OCI-LY3 (cell line): ENCODE data around the gene SOWAHB.

ENCODE experiments used
- H2AFZ ChIP-seq: fragments of 200-600, 300-600 bp; shearing (Covaris generic); 2 replicates; pipeline ENCODE4 v1.6.0; 2014; ENCODE audit warnings: antibody characterized with exemption, low read depth, low read length
- H3K27ac ChIP-seq: fragments of 200-600, 300-600 bp; sonication (generic); 2 replicates; pipeline ENCODE4 v1.5.1; 2014; ENCODE audit warnings: mild to moderate bottlenecking, low read length, moderate library complexity, mixed read lengths
- H3K27me3 ChIP-seq: fragments of 200-600, 300-600 bp; sonication (generic); 2 replicates; pipeline ENCODE4 v1.6.1; 2014; ENCODE audit warnings: low read depth, low read length, mixed read lengths
- H3K36me3 ChIP-seq: fragments of 200-600, 300-600 bp; sonication (generic); replicated peaks from 2 replicates; pipeline ENCODE3; 2014; ENCODE audit warnings: low read depth, low read length, mixed read lengths
- H3K4me1 ChIP-seq: fragments of 300-600, 200-600 bp; sonication (generic); 2 replicates; pipeline ENCODE4 v1.6.1; 2014; ENCODE audit warnings: low read length, mixed read lengths
- H3K4me2 ChIP-seq: fragments of 200-600, 300-600 bp; sonication (generic); 2 replicates; pipeline ENCODE4 v1.6.1; 2014; ENCODE audit warnings: low read length, mixed read lengths
- H3K4me3 ChIP-seq: fragments of 300-600, 200-600 bp; sonication (generic); 2 replicates; pipeline ENCODE4 v1.5.1; 2014; ENCODE audit warnings: antibody characterized with exemption, mild to moderate bottlenecking, low read length, moderate library complexity
- H3K79me2 ChIP-seq: fragments of 300-600, 200-600 bp; shearing (Covaris generic); 2 replicates; pipeline ENCODE4 v1.6.1; 2014; ENCODE audit warnings: mild to moderate bottlenecking, low read length, mixed read lengths
- H3K9ac ChIP-seq: fragments of 300-600, 200-600 bp; shearing (Covaris generic); 2 replicates; pipeline ENCODE4 v1.6.0; 2014; ENCODE audit warnings: mild to moderate bottlenecking, low read length, moderate library complexity
- H3K9me3 ChIP-seq: fragments of 200-600, 300-600 bp; shearing (Covaris generic); 2 replicates; pipeline ENCODE4 v1.6.1; 2014; ENCODE audit warnings: low read length, mixed read lengths; ENCODE audit not compliant: insufficient read depth
- H4K20me1 ChIP-seq: fragments of 200-600, 300-600 bp; sonication (generic); 2 replicates; pipeline ENCODE4 v1.6.1; 2016; ENCODE audit warnings: low read length, mixed read lengths; ENCODE audit not compliant: insufficient read depth
- EZH2phosphoT487 ChIP-seq: fragments of 200-600 bp; shearing (Covaris generic); IDR thresholded peaks from 2 replicates; pipeline ENCODE4 v1.6.1; 2018; ENCODE audit warnings: antibody characterized with exemption, mixed run types, low read depth
- TF ChIP-seq, protein P1 (sequence below): fragments of 200-600, 300-600 bp; sonication (generic); IDR thresholded peaks from 2 replicates; pipeline ENCODE4 v1.5.1; 2014; ENCODE audit warnings: antibody characterized with exemption, low read length, low read depth

SOWAHB gene

GRCh38 chr4:76886848-76887441, 11.0 kb downstream of the SOWAHB start:
- TF ChIP-seq EZH2phosphoT487: no peak
- TF ChIP-seq, protein P1, sequence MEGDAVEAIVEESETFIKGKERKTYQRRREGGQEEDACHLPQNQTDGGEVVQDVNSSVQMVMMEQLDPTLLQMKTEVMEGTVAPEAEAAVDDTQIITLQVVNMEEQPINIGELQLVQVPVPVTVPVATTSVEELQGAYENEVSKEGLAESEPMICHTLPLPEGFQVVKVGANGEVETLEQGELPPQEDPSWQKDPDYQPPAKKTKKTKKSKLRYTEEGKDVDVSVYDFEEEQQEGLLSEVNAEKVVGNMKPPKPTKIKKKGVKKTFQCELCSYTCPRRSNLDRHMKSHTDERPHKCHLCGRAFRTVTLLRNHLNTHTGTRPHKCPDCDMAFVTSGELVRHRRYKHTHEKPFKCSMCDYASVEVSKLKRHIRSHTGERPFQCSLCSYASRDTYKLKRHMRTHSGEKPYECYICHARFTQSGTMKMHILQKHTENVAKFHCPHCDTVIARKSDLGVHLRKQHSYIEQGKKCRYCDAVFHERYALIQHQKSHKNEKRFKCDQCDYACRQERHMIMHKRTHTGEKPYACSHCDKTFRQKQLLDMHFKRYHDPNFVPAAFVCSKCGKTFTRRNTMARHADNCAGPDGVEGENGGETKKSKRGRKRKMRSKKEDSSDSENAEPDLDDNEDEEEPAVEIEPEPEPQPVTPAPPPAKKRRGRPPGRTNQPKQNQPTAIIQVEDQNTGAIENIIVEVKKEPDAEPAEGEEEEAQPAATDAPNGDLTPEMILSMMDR: no peak
- Histone ChIP-seq H4K20me1 (no peaks in the 10 kb centered on the region), H3K4me1 (no peaks in the 10 kb centered on the region), H3K4me2 (no peak overlapping the region), H3K4me3 (no peak overlapping the region), H3K9me3 (no peaks in the 10 kb centered on the region), H3K9ac (no peak overlapping the region), H3K79me2 (no peaks in the 10 kb centered on the region), H3K27ac (no peak overlapping the region), H3K27me3 (peaks cover 10% of the 10 kb centered on the region), H2AFZ (no peak overlapping the region), H3K36me3 (no peaks in the 10 kb centered on the region)

- TF ChIP-seq, protein P1: no peak
- no peak for TF ChIP-seq EZH2phosphoT487
- Histone ChIP-seq H3K4me3 (no peak overlapping the region), H3K79me2 (no peaks in the 10 kb centered on the region), H3K9ac (no peak overlapping the region), H3K36me3 (no peaks in the 10 kb centered on the region), H3K27me3 (peaks cover 12% of the 10 kb centered on the region), H3K9me3 (no peaks in the 10 kb centered on the region), H3K4me1 (no peaks in the 10 kb centered on the region), H3K27ac (no peak overlapping the region), H4K20me1 (no peaks in the 10 kb centered on the region), H3K4me2 (no peak overlapping the region), H2AFZ (no peak overlapping the region)
Observed at GRCh38 chr4:76886214-76886613, 11.7 kb downstream of the SOWAHB start.

DNA sequence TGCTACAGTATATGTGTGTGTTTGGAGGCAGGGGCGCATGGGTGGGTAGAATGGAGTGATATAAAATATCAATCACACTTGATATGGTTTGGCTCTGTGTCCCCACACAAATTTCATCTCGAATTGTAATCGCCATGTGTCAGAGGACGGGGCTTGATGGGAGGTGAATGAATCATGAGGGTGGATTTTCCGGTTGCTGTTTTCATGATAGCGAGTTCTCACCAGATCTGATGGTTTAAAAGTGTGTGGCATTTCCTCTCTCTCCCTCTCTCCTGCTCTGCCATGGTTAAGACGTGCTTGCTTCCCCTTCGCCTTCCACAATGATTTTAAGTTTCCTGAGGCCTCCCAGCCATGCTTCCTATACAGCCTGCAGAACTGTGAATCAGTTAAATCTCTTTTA, 14.8 kb downstream of the SOWAHB start:
- H2AFZ ChIP-seq: no peak overlapping the region
- no peaks in the 10 kb centered on the region for H3K79me2 ChIP-seq
- peaks cover 17% of the 10 kb centered on the region for H3K27me3 ChIP-seq
- no peak overlapping the region for H3K4me2 ChIP-seq
- no peak for TF ChIP-seq EZH2phosphoT487
- TF ChIP-seq, protein P1: no peak
- no peaks in the 10 kb centered on the region for H3K9me3 ChIP-seq
- no peaks in the 10 kb centered on the region for H4K20me1 ChIP-seq
- H3K4me1 ChIP-seq: no peaks in the 10 kb centered on the region
- no peak overlapping the region for H3K27ac ChIP-seq
- no peak overlapping the region for H3K9ac ChIP-seq
- no peaks in the 10 kb centered on the region for H3K36me3 ChIP-seq
- no peak overlapping the region for H3K4me3 ChIP-seq

- Histone ChIP-seq H2AFZ (no peak overlapping the region), H3K27me3 (peaks cover 17% of the 10 kb centered on the region), H3K9me3 (no peaks in the 10 kb centered on the region), H3K4me2 (no peak overlapping the region), H3K36me3 (no peaks in the 10 kb centered on the region), H3K27ac (no peak overlapping the region), H3K4me3 (no peak overlapping the region), H3K79me2 (no peaks in the 10 kb centered on the region), H4K20me1 (no peaks in the 10 kb centered on the region), H3K4me1 (no peaks in the 10 kb centered on the region), H3K9ac (no peak overlapping the region)
- no peak for TF ChIP-seq EZH2phosphoT487
- TF ChIP-seq, protein P1: no peak
Observed at GRCh38 chr4:76882630-76883029, 15.3 kb downstream of the SOWAHB start.
